Measurements from ENCODE around the gene MMP17.

- TF ChIP-seq CTCF (IDR thresholded peaks at IDR 0.05) (no peak), POLR2A (IDR thresholded peaks at IDR 0.05) (no peak)
Measured at GRCh38 chr12:131867891-131868675, 39.9 kb downstream of the MMP17 start.

Measured in esophagus squamous epithelium (tissue), 4 donors.